SJSA1 (cell line): Measurements from ENCODE around the gene SLC16A4. TPM values are rescaled to one million over a fixed set of nuclear protein-coding genes. Genes with fewer than 3 reads are reported as not detected.

Experiments used
- DNase-seq, 2 experiments: peaks; one replicate each; pipeline ENCODE4 v3.0.0-alpha.2; 2015 to 2020; ENCODE audit warnings: low spot score in 2 of 2, low read depth in 1 of 2
- H3K27ac ChIP-seq: fragments of 250-450 bp; sonication (Bioruptor Pico); 2 replicates; pipeline ENCODE4 v1.5.1; 2020; ENCODE audit warnings: mild to moderate bottlenecking, moderate library complexity
- H3K27me3 ChIP-seq: fragments of 250-450 bp; sonication (Bioruptor Pico); replicated peaks from 2 replicates; pipeline ENCODE4 v1.5.1; 2020; ENCODE audit warnings: mild to moderate bottlenecking, moderate library complexity
- H3K36me3 ChIP-seq: fragments of 250-450 bp; sonication (Bioruptor Pico); 2 replicates; pipeline ENCODE4 v1.5.1; 2020; ENCODE audit warnings: mild to moderate bottlenecking
- H3K4me1 ChIP-seq: fragments of 250-450 bp; sonication (Bioruptor Pico); replicated peaks from 2 replicates; pipeline ENCODE4 v1.6.1; 2021; ENCODE audit warnings: mild to moderate bottlenecking
- H3K4me3 ChIP-seq: fragments of 250-450 bp; sonication (Bioruptor Pico); 2 replicates; pipeline ENCODE4 v1.5.1; 2020; ENCODE audit warnings: mild to moderate bottlenecking
- H3K9me3 ChIP-seq: fragments of 250-450 bp; sonication (Bioruptor Pico); replicated peaks from 2 replicates; pipeline ENCODE4 v1.5.1; 2020; ENCODE audit warnings: mild to moderate bottlenecking
- total RNA-seq: library from RNA; depleted of rRNA; stranded (reverse); fragments of >200 nt; shearing (Covaris generic); gene quantifications from 2 replicates; pipeline ENCODE4 v1.2.3, GENCODE V29; 2014; rRNA removed

SLC16A4 gene
- total RNA-seq, 1 experiment from 2014 or later = 17.4 TPM

DNA sequence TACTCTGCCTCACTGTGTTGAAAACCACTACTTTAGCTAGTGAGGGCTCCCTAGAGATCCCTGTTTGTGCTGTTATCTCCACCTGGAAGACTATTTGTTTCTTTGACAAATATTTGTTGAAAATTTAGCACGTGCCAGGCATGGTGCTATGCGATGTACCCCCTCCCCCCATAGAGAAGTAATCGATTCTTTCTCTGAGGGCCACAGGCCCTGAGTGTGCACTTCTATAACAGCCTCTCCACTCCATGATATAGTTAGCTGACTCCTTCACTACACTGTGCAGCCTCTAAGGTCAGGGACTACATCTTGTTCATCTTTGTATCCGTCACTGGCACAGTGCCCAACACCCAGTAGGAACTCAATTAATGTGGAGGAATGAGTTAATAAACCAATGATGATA lies 69.0 kb downstream of the SLC16A4 start:
- no peak for DNase-seq
- Histone ChIP-seq H3K27ac (no peak overlapping the region), H3K4me3 (no peak overlapping the region), H3K4me1 (no peaks in the 10 kb centered on the region), H3K9me3 (no peaks in the 10 kb centered on the region; the same call in 1 of the 2 replicates), H3K27me3 (peaks cover 6% of the 10 kb centered on the region; the same call in 1 of the 2 replicates), H3K36me3 (no peaks in the 10 kb centered on the region)

DNA sequence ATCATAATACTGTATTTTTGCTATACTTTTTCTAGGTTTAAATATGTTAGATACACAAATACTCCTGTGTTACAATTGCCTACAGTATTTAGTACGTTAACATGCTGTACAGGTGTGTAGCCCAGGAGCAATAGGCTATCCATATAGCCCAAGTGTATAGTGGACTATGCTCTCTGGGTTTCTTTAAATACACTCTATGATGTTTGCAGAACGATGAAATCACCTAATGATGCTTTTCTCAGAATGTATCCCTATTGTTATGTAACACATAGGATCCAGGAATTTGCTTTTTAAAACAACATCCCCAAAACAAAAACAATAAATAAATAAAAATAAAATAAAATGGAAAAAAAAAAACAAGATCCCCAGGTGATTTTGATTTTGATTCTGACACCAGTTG lies 69.8 kb downstream of the SLC16A4 start:
- no peak overlapping the region for H3K27ac ChIP-seq
- peaks cover 6% of the 10 kb centered on the region; the same call in 1 of the 2 replicates for H3K27me3 ChIP-seq
- H3K4me3 ChIP-seq = no peak overlapping the region
- DNase-seq = no peak
- no peaks in the 10 kb centered on the region for H3K4me1 ChIP-seq
- H3K9me3 ChIP-seq = no peaks in the 10 kb centered on the region; the same call in 1 of the 2 replicates
- H3K36me3 ChIP-seq = no peaks in the 10 kb centered on the region

- H3K4me3 ChIP-seq = no peak overlapping the region
These were observed 70.7 kb downstream of the SLC16A4 start for GRCh38 chr1:110320168-110320518.

GRCh38 chr1:110319332-110320167 lies 71.3 kb downstream of the SLC16A4 start:
- peaks cover 6% of the 10 kb centered on the region; the same call in 1 of the 2 replicates for H3K27me3 ChIP-seq
- no peaks in the 10 kb centered on the region; the same call in 1 of the 2 replicates for H3K9me3 ChIP-seq
- H3K27ac ChIP-seq = no peak overlapping the region
- no peaks in the 10 kb centered on the region for H3K36me3 ChIP-seq
- no peak overlapping the region for H3K4me3 ChIP-seq
- H3K4me1 ChIP-seq = no peaks in the 10 kb centered on the region
- DNase-seq = no peak

More at GRCh38 chr1:110320168-110320518, 70.7 kb downstream of the SLC16A4 start:
- Histone ChIP-seq H3K27me3 (peaks cover 6% of the 10 kb centered on the region; the same call in 1 of the 2 replicates), H3K27ac (no peak overlapping the region), H3K36me3 (no peaks in the 10 kb centered on the region), H3K4me1 (no peaks in the 10 kb centered on the region), H3K9me3 (no peaks in the 10 kb centered on the region; the same call in 1 of the 2 replicates)
- no peak for DNase-seq

GRCh38 chr1:110318046-110318445 lies 72.8 kb downstream of the SLC16A4 start:
- Histone ChIP-seq H3K9me3 (no peaks in the 10 kb centered on the region; the same call in 1 of the 2 replicates), H3K27me3 (peaks cover 6% of the 10 kb centered on the region; the same call in 1 of the 2 replicates), H3K4me3 (no peak overlapping the region), H3K27ac (no peak overlapping the region), H3K4me1 (no peaks in the 10 kb centered on the region), H3K36me3 (no peaks in the 10 kb centered on the region)
- no peak for DNase-seq

DNA sequence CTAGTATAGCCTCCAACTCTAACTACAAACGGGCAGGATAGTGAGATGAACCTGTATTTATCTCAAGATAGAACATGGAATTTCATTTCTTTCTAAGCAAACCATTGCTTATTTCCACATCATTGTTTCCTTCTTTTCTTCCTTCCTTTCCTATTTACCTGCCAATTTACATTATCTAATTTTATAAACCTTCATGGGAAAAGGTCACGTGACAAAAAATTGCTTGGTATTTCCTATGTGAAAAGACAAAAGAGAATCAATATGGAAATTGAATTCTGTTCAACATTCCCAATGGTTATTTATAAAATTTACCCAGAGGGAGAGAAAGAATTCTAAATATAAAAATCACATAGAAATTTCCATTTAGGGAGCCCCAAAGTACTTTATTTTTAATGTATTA lies 74.1 kb downstream of the SLC16A4 start:
- peaks cover 6% of the 10 kb centered on the region; the same call in 1 of the 2 replicates for H3K27me3 ChIP-seq
- no peaks in the 10 kb centered on the region; the same call in 1 of the 2 replicates for H3K9me3 ChIP-seq
- H3K27ac ChIP-seq = no peak overlapping the region
- H3K4me1 ChIP-seq = no peaks in the 10 kb centered on the region
- DNase-seq = no peak
- no peak overlapping the region for H3K4me3 ChIP-seq
- H3K36me3 ChIP-seq = no peaks in the 10 kb centered on the region

Other genes with a start within 250 kb of the SLC16A4 start
- gene SLC6A17, start 240.5 kb downstream of the SLC16A4 start, total RNA-seq = 1.0 and 2.1 TPM in 2 replicates
- gene KCNC4, start 180.7 kb downstream of the SLC16A4 start, total RNA-seq = 0.26 and 1.2 TPM in 2 replicates
- 25.5 and 35.2 TPM in 2 replicates for gene RBM15, start 51.6 kb downstream of the SLC16A4 start, total RNA-seq
- 114 and 145 TPM in 2 replicates for gene LAMTOR5, start 16.7 kb upstream of the SLC16A4 start, total RNA-seq
- gene PROK1, start 60.1 kb upstream of the SLC16A4 start, total RNA-seq = not detected in 2 replicates
- not detected in 2 replicates for gene KCNA10, start 128.1 kb upstream of the SLC16A4 start, total RNA-seq
- gene KCNA2, start 215.3 kb upstream of the SLC16A4 start, total RNA-seq = not detected in 2 replicates